GM21576 (cell line): ENCODE results near the gene SERPINB4.
"Not testable (repeated sequence)": the region's sequence is repeated elsewhere in the genome, so short reads cannot be mapped to it uniquely, and the experiment has no call there.

Experiments
- ATAC-seq: cut with Tn5 transposase; IDR thresholded peaks from one replicate; pipeline ENCODE4 v1.9.1; 2021; ENCODE audit warnings: mild to moderate bottlenecking, moderate library complexity; ENCODE audit not compliant: unreplicated experiment

SERPINB4 gene

GRCh38 chr18:63644142-63644541, at the start of gene SERPINB4:
TSS of gene SERPINB4 (minus strand) at chr18:63644256. CDS start at chr18:63643577, 679 bp downstream.
- ATAC-seq: not testable (repeated sequence)

GRCh38 chr18:63689064-63689463, 45.0 kb upstream of the SERPINB4 start:
- ATAC-seq: no peak

GRCh38 chr18:63686871-63687270, 42.8 kb upstream of the SERPINB4 start:
- ATAC-seq: no peak

GRCh38 chr18:63684718-63685117, 40.7 kb upstream of the SERPINB4 start:
- no peak for ATAC-seq

GRCh38 chr18:63683890-63684289, 39.8 kb upstream of the SERPINB4 start:
- no peak for ATAC-seq

- ATAC-seq: no peak
Measured at GRCh38 chr18:63683152-63683551, 39.1 kb upstream of the SERPINB4 start.

- ATAC-seq: no peak
Measured at GRCh38 chr18:63681449-63682340, 37.6 kb upstream of the SERPINB4 start.

GRCh38 chr18:63679820-63680606, 36.0 kb upstream of the SERPINB4 start:
- no peak for ATAC-seq

- ATAC-seq: no peak
Measured at GRCh38 chr18:63677500-63678225, 33.6 kb upstream of the SERPINB4 start.

- peak; percentile 95 for ATAC-seq
Measured at GRCh38 chr18:63676526-63677323, 32.7 kb upstream of the SERPINB4 start.

- no peak for ATAC-seq
Measured at GRCh38 chr18:63664571-63664970, 20.5 kb upstream of the SERPINB4 start.

- not testable (repeated sequence) for ATAC-seq
Measured at GRCh38 chr18:63661750-63662149, 17.7 kb upstream of the SERPINB4 start, which contains the start of gene SERPINB3. TSS of gene SERPINB3 (minus strand) at chr18:63661893. CDS start at chr18:63661216, 677 bp downstream.

GRCh38 chr18:63658920-63659319, 14.9 kb upstream of the SERPINB4 start:
- ATAC-seq: not testable (repeated sequence)

GRCh38 chr18:63650271-63650670, 6.2 kb upstream of the SERPINB4 start:
- not testable (repeated sequence) for ATAC-seq

GRCh38 chr18:63648241-63648640, 4.2 kb upstream of the SERPINB4 start:
- ATAC-seq: no peak

GRCh38 chr18:63646936-63647335, 2.9 kb upstream of the SERPINB4 start:
- ATAC-seq: no peak

- not testable (repeated sequence) for ATAC-seq
Measured at GRCh38 chr18:63644694-63645093, 638 bp upstream of the SERPINB4 start.

GRCh38 chr18:63642668-63643356, 1.2 kb downstream of the SERPINB4 start:
- ATAC-seq: not testable (repeated sequence)

- ATAC-seq: not testable (repeated sequence)
Measured at GRCh38 chr18:63641157-63641680, 2.8 kb downstream of the SERPINB4 start.
